ENCODE results near the gene PTPRD.

The PTPRD gene

GRCh38 chr9:9215050-9215449 is 1397.8 kb downstream of the PTPRD start:
- no peak overlapping the region for H3K4me3 ChIP-seq (ENCODE audit: low read depth, low read length)
- ChIA-PET POLR2A (no interaction called here), CTCF (no interaction called here)
- TF ChIP-seq CTCF (IDR thresholded peaks at IDR 0.05; ENCODE audit: insufficient read depth, low read length, missing control alignments) = no peak
- DNase-seq (ENCODE audit: low read depth, low spot score) = no peak

DNA sequence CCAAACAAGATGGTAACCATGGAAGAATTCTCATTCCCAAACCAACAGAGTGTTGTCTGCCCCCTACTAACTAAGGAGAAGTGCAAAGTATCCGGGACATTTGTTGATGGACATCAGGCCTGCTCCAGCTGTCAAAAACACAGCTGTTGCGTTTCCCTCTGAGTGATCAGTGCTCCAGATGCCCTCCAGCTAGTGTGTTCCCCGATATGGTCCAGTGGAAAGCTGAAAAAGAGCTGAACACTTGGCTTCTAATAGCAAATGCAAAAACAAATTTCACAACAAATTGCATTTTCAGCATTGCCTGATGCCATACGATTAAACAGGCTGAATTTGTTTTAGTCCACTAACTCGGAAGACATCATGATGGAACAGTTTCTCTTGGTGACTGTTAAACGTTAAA is 1398.7 kb downstream of the PTPRD start:
- TF ChIP-seq CTCF (IDR thresholded peaks at IDR 0.05; ENCODE audit: insufficient read depth, low read length, missing control alignments) = no peak
- CTCF ChIA-PET = no interaction called here
- DNase-seq (ENCODE audit: low read depth, low spot score) = no peak
- H3K4me3 ChIP-seq (ENCODE audit: low read depth, low read length) = no peak overlapping the region
- POLR2A ChIA-PET = no interaction called here

- TF ChIP-seq CTCF (IDR thresholded peaks at IDR 0.05; ENCODE audit: insufficient read depth, low read length, missing control alignments) = no peak
- no peak overlapping the region for H3K4me3 ChIP-seq (ENCODE audit: low read depth, low read length)
- DNase-seq (ENCODE audit: low read depth, low spot score) = no peak
- ChIA-PET POLR2A (no interaction called here), CTCF (no interaction called here)
Observed at GRCh38 chr9:9212963-9213362, 1399.8 kb downstream of the PTPRD start.

GRCh38 chr9:9202276-9202675 is 1410.5 kb downstream of the PTPRD start:
- POLR2A ChIA-PET = no interaction called here
- no peak for DNase-seq (ENCODE audit: low read depth, low spot score)
- CTCF ChIA-PET = no interaction called here
- TF ChIP-seq CTCF (IDR thresholded peaks at IDR 0.05; ENCODE audit: insufficient read depth, low read length, missing control alignments) = no peak
- no peak overlapping the region for H3K4me3 ChIP-seq (ENCODE audit: low read depth, low read length)

DNA sequence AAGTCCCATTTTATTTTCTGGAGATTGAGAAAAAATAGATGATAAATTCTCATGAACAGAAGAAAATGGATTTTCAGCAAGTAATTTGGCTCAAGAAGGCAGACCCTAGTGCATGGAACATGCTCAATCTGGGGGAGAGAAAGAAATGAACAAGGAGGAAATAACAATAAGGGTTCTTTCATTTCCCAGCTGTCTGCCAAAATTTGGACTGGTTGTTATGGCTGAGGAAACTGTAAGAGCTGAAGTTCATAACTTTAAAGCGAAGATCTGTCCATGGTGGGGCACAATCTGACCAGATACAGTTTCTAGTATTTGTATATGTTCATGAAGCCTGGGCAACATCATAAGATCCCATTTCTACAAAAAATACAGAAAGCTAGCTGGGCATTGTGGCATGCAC is 1426.7 kb downstream of the PTPRD start:
- H3K4me3 ChIP-seq (ENCODE audit: low read depth, low read length) = no peak overlapping the region
- DNase-seq (ENCODE audit: low read depth, low spot score) = no peak
- CTCF ChIA-PET = no interaction called here
- POLR2A ChIA-PET = no interaction called here
- no peak for TF ChIP-seq CTCF (IDR thresholded peaks at IDR 0.05; ENCODE audit: insufficient read depth, low read length, missing control alignments)

GRCh38 chr9:9182431-9182830 is 1430.4 kb downstream of the PTPRD start:
- DNase-seq (ENCODE audit: low read depth, low spot score) = no peak
- POLR2A ChIA-PET = no interaction called here
- H3K4me3 ChIP-seq (ENCODE audit: low read depth, low read length) = no peak overlapping the region
- CTCF ChIA-PET = no interaction called here
- TF ChIP-seq CTCF (IDR thresholded peaks at IDR 0.05; ENCODE audit: insufficient read depth, low read length, missing control alignments) = no peak

Measured in AG04449 (cell line).